Heart right ventricle (tissue), 16 donors: ENCODE data around the gene JAKMIP1. TPM values are rescaled to one million over a fixed set of nuclear protein-coding genes. Genes with fewer than 3 reads are reported as not detected.

Experiments
- ATAC-seq, 8 donors: fragments of 200-7000 bp; cut with Tn5 transposase; one replicate each; pipeline ENCODE4 v1.9.1; 2020; ENCODE audit warnings: mild to moderate bottlenecking in 8 of 8, moderate library complexity in 8 of 8, moderate number of reproducible peaks in 1 of 8
- DNase-seq, 2 donors: peaks; one replicate each; pipeline ENCODE4 v3.0.0-alpha.2; 2020
- H3K27ac ChIP-seq, 10 donors: fragments of 200-600 bp; sonication (generic) in 2 of 10; one replicate each; pipeline versions ENCODE4 v1.5.0 to v1.8.0; 2020 to 2022; ENCODE audit warnings: mild to moderate bottlenecking in 3 of 10
- H3K27me3 ChIP-seq, 7 donors: fragments of 200-600 bp; one replicate each; pipeline ENCODE4 v1.8.0; 2021 to 2022; ENCODE audit warnings: mild to moderate bottlenecking in 2 of 7
- H3K36me3 ChIP-seq, 9 donors: fragments of 200-600 bp; sonication (generic) in 1 of 9; one replicate each; pipeline versions ENCODE4 v1.5.0 to v1.8.0; 2020 to 2022; ENCODE audit warnings: mild to moderate bottlenecking in 2 of 9
- H3K4me1 ChIP-seq, 9 donors: fragments of 200-600 bp; sonication (generic) in 1 of 9; one replicate each; pipeline versions ENCODE4 v1.5.0 to v1.8.0; 2020 to 2022; ENCODE audit warnings: mild to moderate bottlenecking in 4 of 9
- H3K4me3 ChIP-seq, 10 donors: fragments of 200-600 bp; sonication (generic) in 2 of 10; one replicate each; pipeline versions ENCODE4 v1.5.0 to v1.8.0; 2020 to 2022; ENCODE audit warnings: mild to moderate bottlenecking in 7 of 10, moderate library complexity in 2 of 10
- H3K9me3 ChIP-seq, 11 donors: fragments of 200-600 bp in 10 of 11; sonication (generic) in 2 of 11; one replicate each; pipeline versions ENCODE4 v1.5.0 to v1.8.0; 2013 to 2022; ENCODE audit warnings: mild to moderate bottlenecking in 2 of 11, control low read depth in 1 of 11, moderate library complexity in 1 of 11
- WGBS, 2 donors: extraction: QIAGEN DNeasy Blood & Tissue Kit; methylation state at CpG; one replicate each; pipeline ENCODE4 v1.1.7; 2013; ENCODE audit warnings: inconsistent platforms in 1 of 2; 5-methylcytosine and 5-hydroxymethylcytosine counted together
- intact Hi-C, 10 donors: fragments of 100-400 bp; cut with DNase I; formaldehyde crosslinking; loops; one replicate each; pipeline versions ENCODE4 v1.11.1 to v1.14.2; 2022
- polyA plus RNA-seq, 2 donors: library from polyadenylated mRNA; stranded (reverse); fragments of 200-250 nt; gene quantifications; one replicate each; pipeline ENCODE4 v1.2.3, GENCODE V29; 2013
- total RNA-seq, 10 donors: library from RNA; stranded (reverse); fragmentation: NEBNext Ultra II Directional in 3 of 10; extraction: Animal tissue kit (Norgen Biotek cat#: 25700) in 3 of 10; gene quantifications; one replicate each; pipeline versions ENCODE4 v1.2.1 to v1.2.4, GENCODE V29; 2021 to 2023
- TF ChIP-seq, protein P1 (sequence below), 9 donors: fragments of 200-600 bp; sonication (generic) in 2 of 9; IDR thresholded peaks; one replicate each; pipeline versions ENCODE4 v1.5.0 to v1.8.0; 2021 to 2022; ENCODE audit warnings: antibody characterized with exemption in 9 of 9, mild to moderate bottlenecking in 5 of 9, moderate library complexity in 1 of 9
- donor health status: Arrhythmogenic right ventricular cardiomyopathy.
- donor health status: ischemic (EF 13 %, LVEDD 7.1; RV severe dilation, severe dysfunction).
- donor health status: healthy with polysubstance abuse.
- donor health status: DM: no; HTN: yes; CAD: no.
- donor health status: DM: no; HTN: no; CAD: no.
- donor health status: ischemic (EF 25% LVEDD 6.9; RV normal size, moderate dysfunction).
- donor health status: ischemic (EF 25% LVEDD 5.7; RV mildly dilated, moderate dysfunction).
- donor health status: healthy.
- donor health status: DM: yes; HTN: yes; CAD: no.
- donor health status: Ischemic cardiomyopathy.
- donor health status: ischemic (EF 35%, LVEDD 5.7; RV mildly dilated, moderate dysfunction).
- donor health status: nonischemic (EF 11% LVEDD 7.7; RV severe dilation, severe dysfunction).
- donor health status: DM: yes; HTN: yes; CAD: no.
- donor health status: PGD.
- donor health status: ischemic (EF 29% LVEDD 5.4; RV normal size, mild dysfunction).
- donor health status: nonischemic (EF 23%, LVEDD 6.1; RV moderate dilation, normal function).

JAKMIP1 gene
- total and polyA plus RNA-seq, 12 donors: 0.04 to 0.76 (median 0.14) TPM; not detected in 8

DNA sequence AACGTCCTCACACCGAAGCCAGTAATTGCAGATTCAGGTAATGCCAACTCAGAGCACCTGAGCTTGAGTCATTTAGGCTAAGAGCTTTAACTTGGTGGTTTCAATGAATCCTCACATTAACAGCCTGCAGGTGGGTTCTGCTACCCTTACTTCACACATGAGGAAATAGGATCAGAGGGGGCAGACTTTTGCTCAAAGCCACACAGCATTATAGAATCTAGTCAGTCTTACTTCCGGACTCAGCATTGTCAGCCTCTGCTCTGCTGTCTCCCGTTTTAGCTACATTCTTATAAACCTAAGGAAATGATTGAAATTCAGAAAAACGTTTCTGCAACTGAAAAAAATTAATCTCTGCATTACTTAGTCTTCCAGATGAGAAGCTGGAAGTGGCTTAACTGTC lies 188.1 kb downstream of the JAKMIP1 start:
- H3K27ac ChIP-seq: no peak overlapping the region
- intact Hi-C loops: no loop called here
- H3K4me1 ChIP-seq: peaks cover 0 to 9% (median 0%) of the 10 kb centered on the region in 9 donors
- no peaks in the 10 kb centered on the region for H3K36me3 ChIP-seq
- peaks cover 0 to 66% (median 41%) of the 10 kb centered on the region in 7 donors for H3K27me3 ChIP-seq
- TF ChIP-seq, protein P1, sequence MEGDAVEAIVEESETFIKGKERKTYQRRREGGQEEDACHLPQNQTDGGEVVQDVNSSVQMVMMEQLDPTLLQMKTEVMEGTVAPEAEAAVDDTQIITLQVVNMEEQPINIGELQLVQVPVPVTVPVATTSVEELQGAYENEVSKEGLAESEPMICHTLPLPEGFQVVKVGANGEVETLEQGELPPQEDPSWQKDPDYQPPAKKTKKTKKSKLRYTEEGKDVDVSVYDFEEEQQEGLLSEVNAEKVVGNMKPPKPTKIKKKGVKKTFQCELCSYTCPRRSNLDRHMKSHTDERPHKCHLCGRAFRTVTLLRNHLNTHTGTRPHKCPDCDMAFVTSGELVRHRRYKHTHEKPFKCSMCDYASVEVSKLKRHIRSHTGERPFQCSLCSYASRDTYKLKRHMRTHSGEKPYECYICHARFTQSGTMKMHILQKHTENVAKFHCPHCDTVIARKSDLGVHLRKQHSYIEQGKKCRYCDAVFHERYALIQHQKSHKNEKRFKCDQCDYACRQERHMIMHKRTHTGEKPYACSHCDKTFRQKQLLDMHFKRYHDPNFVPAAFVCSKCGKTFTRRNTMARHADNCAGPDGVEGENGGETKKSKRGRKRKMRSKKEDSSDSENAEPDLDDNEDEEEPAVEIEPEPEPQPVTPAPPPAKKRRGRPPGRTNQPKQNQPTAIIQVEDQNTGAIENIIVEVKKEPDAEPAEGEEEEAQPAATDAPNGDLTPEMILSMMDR (IDR thresholded peaks at IDR 0.05): no peak
- H3K9me3 ChIP-seq: no peaks in the 10 kb centered on the region
- no peak for DNase-seq
- ATAC-seq: no peak
- WGBS, 2 donors: 64 to 70% methylated on average over 5 of the region's 5 CpGs
- H3K4me3 ChIP-seq: no peak overlapping the region

DNA sequence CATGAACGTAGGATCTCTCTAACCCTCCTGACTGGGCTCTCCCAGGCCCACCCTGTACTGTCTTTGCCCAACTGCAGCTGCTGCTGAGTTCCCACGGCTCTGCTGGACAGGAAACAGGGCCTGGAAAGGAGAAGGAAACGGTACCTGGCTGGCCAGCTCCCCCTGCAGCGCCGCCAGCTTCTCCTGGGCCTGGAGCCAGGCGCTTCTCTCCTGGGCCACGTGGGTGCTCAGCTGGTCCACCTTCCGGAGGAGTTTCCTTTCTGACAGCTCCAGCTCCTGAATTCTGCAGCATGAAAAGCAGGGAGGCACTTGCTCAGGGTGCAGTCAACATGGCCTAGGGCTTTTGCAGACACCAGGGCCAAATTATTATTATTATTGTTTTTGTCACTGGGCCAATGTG lies 188.7 kb downstream of the JAKMIP1 start:
- 8 to 13% methylated on average over 8 of the region's 8 CpGs for WGBS, 2 donors
- Histone ChIP-seq H3K36me3 (no peaks in the 10 kb centered on the region), H3K4me3 (no peak overlapping the region), H3K4me1 (peaks cover 0 to 9% (median 0%) of the 10 kb centered on the region in 9 donors), H3K9me3 (no peaks in the 10 kb centered on the region), H3K27me3 (peaks cover 0 to 66% (median 46%) of the 10 kb centered on the region in 7 donors), H3K27ac (no peak overlapping the region)
- intact Hi-C loops: no loop called here
- TF ChIP-seq, protein P1 (IDR thresholded peaks at IDR 0.05): no peak
- DNase-seq (peak in 1 of 2 donors; percentile 9), ATAC-seq (peak in 6 of 8 donors; percentile 38 to 77 (median 52))

DNA sequence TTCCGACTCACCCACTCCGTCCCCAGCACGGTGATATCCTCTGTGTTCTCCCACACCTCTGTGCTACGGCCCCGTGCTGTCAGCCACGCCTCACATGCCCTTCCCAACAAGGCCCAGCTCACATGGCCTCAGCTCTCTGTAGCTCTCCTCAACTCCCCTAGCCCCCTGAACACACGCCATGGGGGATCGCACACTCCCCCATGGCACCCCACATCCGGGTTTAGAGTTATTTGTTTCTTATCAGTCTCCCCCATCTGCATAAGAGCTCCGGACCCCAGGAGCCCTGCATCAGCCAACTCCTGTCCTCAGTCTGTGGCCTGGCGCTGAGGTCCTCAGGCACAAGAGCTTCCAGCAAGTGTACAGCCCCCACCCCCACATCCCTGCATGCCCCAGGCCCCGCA lies 189.1 kb downstream of the JAKMIP1 start:
- Histone ChIP-seq H3K36me3 (no peaks in the 10 kb centered on the region), H3K4me1 (peaks cover 0 to 9% (median 0%) of the 10 kb centered on the region in 9 donors), H3K27ac (no peak overlapping the region), H3K9me3 (no peaks in the 10 kb centered on the region), H3K4me3 (no peak overlapping the region), H3K27me3 (peaks cover 0 to 69% (median 47%) of the 10 kb centered on the region in 7 donors)
- 47 to 59% methylated on average over 12 of the region's 12 CpGs for WGBS, 2 donors
- DNase-seq (no peak), ATAC-seq (peak in 1 of 8 donors; percentile 26)
- TF ChIP-seq, protein P1 (IDR thresholded peaks at IDR 0.05): no peak
- intact Hi-C loops: no loop called here

DNA sequence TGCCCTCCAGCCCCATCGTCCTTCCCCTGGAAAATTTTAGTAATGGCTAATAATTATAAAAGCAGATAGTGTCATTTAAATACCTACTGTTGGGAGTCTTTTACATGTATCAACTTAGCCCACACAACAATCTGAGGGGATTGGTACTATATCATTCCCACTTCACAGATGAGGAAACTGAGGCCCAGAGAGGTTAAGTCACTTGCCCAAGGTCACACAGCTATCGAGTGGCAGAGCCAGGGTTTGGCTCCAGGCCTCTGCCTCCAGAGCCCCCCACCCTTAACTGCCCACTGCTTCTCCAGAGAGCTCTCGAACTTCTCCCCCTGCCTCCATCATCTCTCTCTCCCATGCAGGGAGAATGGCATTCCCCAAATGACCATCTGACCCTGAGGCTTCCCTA lies 189.6 kb downstream of the JAKMIP1 start:
- Histone ChIP-seq H3K27ac (no peak overlapping the region), H3K36me3 (no peaks in the 10 kb centered on the region), H3K27me3 (peaks cover 0 to 74% (median 52%) of the 10 kb centered on the region in 7 donors), H3K4me1 (peaks cover 0 to 9% (median 0%) of the 10 kb centered on the region in 9 donors), H3K4me3 (no peak overlapping the region), H3K9me3 (no peaks in the 10 kb centered on the region)
- WGBS, 2 donors: 67 to 77% methylated on average over 3 of the region's 3 CpGs
- intact Hi-C loops: no loop called here
- DNase-seq: no peak
- TF ChIP-seq, protein P1 (IDR thresholded peaks at IDR 0.05): no peak
- ATAC-seq: no peak
